OCI-LY7 (cell line): Measurements from ENCODE around the gene ERBIN. TPM values are rescaled to one million over a fixed set of nuclear protein-coding genes. Genes with fewer than 3 reads are reported as not detected.

Source experiments
- BruUV-seq: library from RNA; stranded (reverse); fragments of 400-500 nt; replicated peaks from 2 replicates; lab custom pipeline; 2021; lab: Mats Ljungman, UMichigan
- CTCF ChIA-PET: fragments of 300-600 bp; sonication (Branson Sonifier 250); formaldehyde crosslinking; loops from one replicate; lab custom pipeline; 2022; ENCODE audit warnings: antibody characterized with exemption; ENCODE audit not compliant: unreplicated experiment; lab: Charles Lee
- POLR2A ChIA-PET: fragments of 300-600 bp; sonication (Branson Sonifier 250); formaldehyde crosslinking; loops from one replicate; lab custom pipeline; 2022; ENCODE audit warnings: antibody characterized with exemption; lab: Charles Lee
- DNase-seq: peaks from one replicate; pipeline ENCODE4 v3.0.0-alpha.2; 2015; ENCODE audit warnings: low spot score
- H2AFZ ChIP-seq: fragments of 200-600 bp; sonication (generic), shearing (Covaris generic); 2 replicates; pipeline ENCODE4 v1.6.1; 2014; ENCODE audit warnings: mild to moderate bottlenecking, antibody characterized with exemption, low read length, moderate library complexity
- H3K27ac ChIP-seq: fragments of 200-600 bp; sonication (generic); 2 replicates; pipeline ENCODE4 v1.5.1; 2014; ENCODE audit warnings: mixed run types, low read depth, mild to moderate bottlenecking, moderate library complexity, low read length, inconsistent platforms; ENCODE audit not compliant: poor library complexity, severe bottlenecking
- H3K36me3 ChIP-seq: fragments of 200-600 bp; sonication (generic); 2 replicates; pipeline ENCODE4 v1.6.1; 2014; ENCODE audit warnings: mild to moderate bottlenecking, antibody characterized with exemption, low read length, moderate library complexity, mixed read lengths; ENCODE audit not compliant: insufficient read depth
- H3K4me1 ChIP-seq: fragments of 200-600 bp; sonication (generic); 2 replicates; pipeline ENCODE4 v1.5.1; 2014; ENCODE audit warnings: mild to moderate bottlenecking, low read length; ENCODE audit not compliant: insufficient read depth, poor library complexity, severe bottlenecking
- H3K4me2 ChIP-seq: fragments of 200-600 bp; sonication (generic); 2 replicates; pipeline ENCODE4 v1.6.1; 2014; ENCODE audit warnings: mild to moderate bottlenecking, low read length
- H3K4me3 ChIP-seq: fragments of 200-600 bp; sonication (generic); 2 replicates; pipeline ENCODE4 v1.5.1; 2014; ENCODE audit warnings: mild to moderate bottlenecking, low read depth, low read length; ENCODE audit not compliant: poor library complexity, severe bottlenecking
- H3K79me2 ChIP-seq: fragments of 200-600 bp; sonication (generic); 2 replicates; pipeline ENCODE4 v1.6.1; 2016; ENCODE audit warnings: low read depth, mild to moderate bottlenecking, low read length, moderate library complexity, mixed read lengths; ENCODE audit not compliant: insufficient read depth
- H3K9me2 ChIP-seq: fragments of 200-600 bp; sonication (generic); 2 replicates; pipeline ENCODE4 v1.6.1; 2016; ENCODE audit warnings: mild to moderate bottlenecking, low read length, mixed read lengths; ENCODE audit not compliant: insufficient read depth
- H3K9me3 ChIP-seq: fragments of 200-600 bp; sonication (generic); 2 replicates; pipeline ENCODE4 v1.6.1; 2014; ENCODE audit warnings: mild to moderate bottlenecking, mixed run types, low read length, mixed read lengths
- H4K20me1 ChIP-seq: fragments of 200-600 bp; sonication (generic); 2 replicates; pipeline ENCODE4 v1.6.1; 2014; ENCODE audit warnings: mild to moderate bottlenecking, antibody characterized with exemption, low read length, moderate library complexity, mixed read lengths; ENCODE audit not compliant: insufficient read depth
- EZH2phosphoT487 ChIP-seq: fragments of 200-600 bp; sonication (generic); IDR thresholded peaks from 2 replicates; pipeline ENCODE4 v1.6.1; 2018; ENCODE audit warnings: low read depth, borderline replicate concordance, mild to moderate bottlenecking, mixed run types, antibody characterized with exemption, low read length, moderate library complexity, mixed read lengths
- intact Hi-C: fragments of 100-400 bp; cut with micrococcal nuclease; formaldehyde crosslinking; loops from one replicate; pipeline ENCODE4 v1.10.0; 2022; ENCODE audit not compliant: unreplicated experiment
- total RNA-seq, 2 experiments: library from RNA; depleted of rRNA in 1 of 2; stranded (reverse); fragments of >200 nt in 1 of 2; shearing (Covaris generic) in 1 of 2; gene quantifications; 2 replicates each; pipeline ENCODE4 v1.2.3, GENCODE V29; 2014 to 2022
- TF ChIP-seq, protein P1 (sequence below): fragments of 200-600 bp; sonication (generic); conservative IDR thresholded peaks from 2 replicates; pipeline ENCODE4 v1.5.1; 2014; ENCODE audit warnings: mild to moderate bottlenecking, antibody characterized with exemption, low read length, moderate library complexity, mixed read lengths

The ERBIN gene
- total RNA-seq, 2 experiments from 2014 or later = 84.5 to 132 TPM

DNA sequence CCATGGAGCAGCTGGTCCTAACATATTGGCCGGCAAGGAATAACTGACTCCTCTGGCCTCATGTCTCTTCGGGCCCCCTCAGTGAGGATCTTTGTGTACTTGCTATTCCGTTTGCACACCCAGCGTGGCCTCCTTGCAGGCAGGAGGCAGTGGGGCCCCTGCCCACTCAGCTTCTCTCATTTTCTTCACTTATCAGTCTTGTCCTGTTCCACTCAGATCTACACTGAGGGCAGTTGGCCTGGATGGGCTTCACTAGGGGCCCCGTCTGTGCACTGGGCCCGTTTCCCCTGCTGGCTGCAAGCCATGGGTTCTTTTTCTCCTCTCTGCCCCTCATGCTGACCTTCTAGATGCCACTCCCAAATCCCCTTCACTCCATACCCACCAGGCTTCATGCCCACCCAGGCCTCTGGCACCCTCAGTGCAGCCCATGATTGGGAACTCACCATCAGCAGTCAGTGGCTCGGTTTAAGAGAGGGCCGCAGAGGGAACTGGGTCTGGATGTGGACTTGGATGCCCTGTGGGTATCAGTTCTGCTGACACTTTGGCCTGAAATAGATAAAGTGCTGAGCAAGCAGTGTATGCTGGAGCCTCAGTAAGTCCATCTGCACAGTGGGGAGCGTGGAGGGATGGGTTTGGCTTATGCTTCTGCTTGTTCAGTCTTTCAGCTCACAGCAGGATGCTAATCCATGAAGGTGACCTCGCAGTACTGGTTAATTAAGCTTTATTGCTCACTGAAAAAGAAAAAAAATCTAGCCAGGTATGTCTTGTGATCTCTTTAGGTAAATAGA is 57.9 kb downstream of the ERBIN start:
- no peak for TF ChIP-seq EZH2phosphoT487
- TF ChIP-seq, protein P1, sequence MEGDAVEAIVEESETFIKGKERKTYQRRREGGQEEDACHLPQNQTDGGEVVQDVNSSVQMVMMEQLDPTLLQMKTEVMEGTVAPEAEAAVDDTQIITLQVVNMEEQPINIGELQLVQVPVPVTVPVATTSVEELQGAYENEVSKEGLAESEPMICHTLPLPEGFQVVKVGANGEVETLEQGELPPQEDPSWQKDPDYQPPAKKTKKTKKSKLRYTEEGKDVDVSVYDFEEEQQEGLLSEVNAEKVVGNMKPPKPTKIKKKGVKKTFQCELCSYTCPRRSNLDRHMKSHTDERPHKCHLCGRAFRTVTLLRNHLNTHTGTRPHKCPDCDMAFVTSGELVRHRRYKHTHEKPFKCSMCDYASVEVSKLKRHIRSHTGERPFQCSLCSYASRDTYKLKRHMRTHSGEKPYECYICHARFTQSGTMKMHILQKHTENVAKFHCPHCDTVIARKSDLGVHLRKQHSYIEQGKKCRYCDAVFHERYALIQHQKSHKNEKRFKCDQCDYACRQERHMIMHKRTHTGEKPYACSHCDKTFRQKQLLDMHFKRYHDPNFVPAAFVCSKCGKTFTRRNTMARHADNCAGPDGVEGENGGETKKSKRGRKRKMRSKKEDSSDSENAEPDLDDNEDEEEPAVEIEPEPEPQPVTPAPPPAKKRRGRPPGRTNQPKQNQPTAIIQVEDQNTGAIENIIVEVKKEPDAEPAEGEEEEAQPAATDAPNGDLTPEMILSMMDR = no peak
- ChIA-PET POLR2A (interaction anchor here (1.0 to 1.4 kb wide), 3 partner anchors 10 to 61 kb away, joined by 3 to 5 read pairs (median 3); no protein-coding TSS in a partner anchor), CTCF (no interaction called here)
- Histone ChIP-seq H3K4me2 (no peak overlapping the region), H3K4me1 (peaks cover 11% of the 10 kb centered on the region), H3K36me3 (peaks cover 11% of the 10 kb centered on the region), H3K4me3 (no peak overlapping the region), H3K9me3 (peaks cover 5% of the 10 kb centered on the region; the same call in 1 of the 2 replicates), H2AFZ (no peak overlapping the region), H3K27ac (no peak overlapping the region), H3K9me2 (no peaks in the 10 kb centered on the region), H3K79me2 (peaks cover 94% of the 10 kb centered on the region), H4K20me1 (no peaks in the 10 kb centered on the region; the same call in 1 of the 2 replicates)
- no TSS peak for BruUV-seq
- no peak for DNase-seq
- intact Hi-C loops = no loop called here

DNA sequence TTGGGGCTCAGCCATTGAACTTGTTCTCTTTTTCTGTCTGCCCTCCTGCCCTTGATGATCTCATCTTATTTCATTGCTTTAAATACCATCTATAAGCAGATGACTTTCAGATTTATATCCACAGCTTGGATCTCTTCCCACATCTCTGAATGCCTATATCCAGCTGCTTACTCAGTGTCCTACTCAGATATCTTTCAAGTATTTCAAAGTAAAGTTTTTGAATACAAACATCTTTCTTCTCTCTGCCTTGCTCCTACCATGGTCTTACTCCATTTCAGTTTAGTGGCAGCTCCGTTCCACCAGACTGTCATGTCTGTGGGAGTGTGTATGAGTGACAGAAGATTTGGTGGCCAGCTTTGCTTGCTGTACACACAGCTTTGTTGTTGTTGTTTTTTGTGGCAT is 59.7 kb downstream of the ERBIN start:
- ChIA-PET CTCF (interaction anchor here (0.5 to 1.2 kb wide), 2 partner anchors 12 to 180 kb away, joined by 3 to 4 read pairs; no protein-coding TSS in a partner anchor), POLR2A (interaction anchor here (0.6 to 1.6 kb wide), 5 partner anchors 12 to 35 kb away, joined by 3 to 9 read pairs (median 4); no protein-coding TSS in a partner anchor)
- no peak overlapping the region for H3K4me3 ChIP-seq
- no peaks in the 10 kb centered on the region for H3K9me2 ChIP-seq
- intact Hi-C loops = no loop called here
- peaks cover 11% of the 10 kb centered on the region for H3K4me1 ChIP-seq
- H3K27ac ChIP-seq = no peak overlapping the region
- peaks cover 3% of the 10 kb centered on the region; the same call in 1 of the 2 replicates for H4K20me1 ChIP-seq
- no TSS peak for BruUV-seq
- H3K4me2 ChIP-seq = no peak overlapping the region
- DNase-seq = no peak
- H3K9me3 ChIP-seq = no peaks in the 10 kb centered on the region
- TF ChIP-seq, protein P1 = no peak
- no peak for TF ChIP-seq EZH2phosphoT487
- H3K79me2 ChIP-seq = peaks cover 84% of the 10 kb centered on the region
- peaks cover 14% of the 10 kb centered on the region; the same call in 1 of the 2 replicates for H3K36me3 ChIP-seq
- no peak overlapping the region for H2AFZ ChIP-seq
